GM06990 (cell line): Measurements from ENCODE around the gene GABARAP.

ENCODE experiments used
- DNase-seq: peaks from one replicate; pipeline ENCODE4 v3.0.0-alpha.2; 2011; ENCODE audit not compliant: insufficient read length; ENCODE audit errors: extremely low read depth
- H3K27me3 ChIP-seq: replicated peaks from 2 replicates; pipeline ENCODE4 v1.6.0; 2011; ENCODE audit warnings: low read length; ENCODE audit not compliant: control insufficient read depth, insufficient read depth
- H3K36me3 ChIP-seq: 2 replicates; pipeline ENCODE4 v1.5.1; 2011; ENCODE audit warnings: low read length; ENCODE audit not compliant: control insufficient read depth, insufficient read depth
- H3K4me3 ChIP-seq: replicated peaks from 2 replicates; pipeline ENCODE4 v1.5.1; 2011; ENCODE audit warnings: low read depth, mild to moderate bottlenecking, control low read depth, low read length
- CTCF ChIP-seq: IDR thresholded peaks from 2 replicates; pipeline ENCODE4 v1.5.1; 2011; ENCODE audit warnings: low read length, control low read depth, mild to moderate bottlenecking, inconsistent platforms; ENCODE audit not compliant: insufficient read depth, poor library complexity, severe bottlenecking

The GABARAP gene

GRCh38 chr17:7262192-7262934 is 20.1 kb upstream of the GABARAP start, which contains the start of gene CLDN7:
Gene CLDN7 (minus strand): TSS chr17:7262478. CDS start chr17:7262043, 435 bp downstream.
- peaks cover 7% of the 10 kb centered on the region for H3K36me3 ChIP-seq
- peaks cover 2% of the 10 kb centered on the region; the same call in 1 of the 2 replicates for H3K27me3 ChIP-seq
- TF ChIP-seq CTCF, result no peak
- no peak for DNase-seq
- H3K4me3 ChIP-seq, result no peak within 1 kb of the TSS

GRCh38 chr17:7261379-7262191 is 19.3 kb upstream of the GABARAP start:
- Histone ChIP-seq H3K27me3 (peaks cover 2% of the 10 kb centered on the region; the same call in 1 of the 2 replicates), H3K4me3 (peak overlapping the region; percentile 14; the same call in 1 of the 2 replicates), H3K36me3 (peaks cover 11% of the 10 kb centered on the region)
- TF ChIP-seq CTCF, result no peak
- no peak for DNase-seq

- Histone ChIP-seq H3K36me3 (peaks cover 13% of the 10 kb centered on the region), H3K27me3 (peaks cover 2% of the 10 kb centered on the region; the same call in 1 of the 2 replicates), H3K4me3 (peak overlapping the region; percentile 14)
- no peak for TF ChIP-seq CTCF
- DNase-seq, result no peak
Observed at GRCh38 chr17:7260651-7261378, 18.6 kb upstream of the GABARAP start.

- Histone ChIP-seq H3K27me3 (peaks cover 2% of the 10 kb centered on the region; the same call in 1 of the 2 replicates), H3K4me3 (no peak overlapping the region), H3K36me3 (peaks cover 14% of the 10 kb centered on the region)
- no peak for DNase-seq
- TF ChIP-seq CTCF, result no peak
Observed at GRCh38 chr17:7260151-7260550, 17.9 kb upstream of the GABARAP start.

GRCh38 chr17:7259555-7259889 is 17.3 kb upstream of the GABARAP start:
- DNase-seq, result no peak
- Histone ChIP-seq H3K4me3 (no peak overlapping the region), H3K27me3 (peaks cover 2% of the 10 kb centered on the region; the same call in 1 of the 2 replicates), H3K36me3 (peaks cover 18% of the 10 kb centered on the region)
- TF ChIP-seq CTCF, result no peak
